SU-DHL-6 (cell line): ENCODE results near the gene ALDH3A1.
A peak's percentile ranks its signal among the peaks of the same experiment; 100 is the strongest.

Experiments
- H2AFZ ChIP-seq: fragments of 200-600 bp; sonication (generic); 2 replicates; pipeline ENCODE4 v1.6.1; 2014; ENCODE audit warnings: low read depth, mild to moderate bottlenecking, moderate library complexity, mixed read lengths, antibody characterized with exemption, low read length; ENCODE audit not compliant: severe bottlenecking
- H3F3A ChIP-seq: fragments of 200-600 bp; shearing (Covaris generic); 2 replicates; pipeline ENCODE4 v1.6.0; 2016; ENCODE audit warnings: antibody characterized with exemption, mild to moderate bottlenecking; ENCODE audit not compliant: insufficient read depth
- H3K27ac ChIP-seq: fragments of 200-600 bp; sonication (generic); 2 replicates; pipeline ENCODE4 v1.5.1; 2016; ENCODE audit warnings: low read depth, mild to moderate bottlenecking, low read length, moderate library complexity, mixed read lengths
- H3K27me3 ChIP-seq: fragments of 200-600 bp; sonication (generic), shearing (Covaris generic); 2 replicates; pipeline ENCODE4 v1.6.0; 2014; ENCODE audit warnings: mild to moderate bottlenecking, low read length
- H3K36me3 ChIP-seq: fragments of 200-600 bp; sonication (generic); 2 replicates; pipeline ENCODE4 v1.6.1; 2014; ENCODE audit warnings: mild to moderate bottlenecking, low read length, mixed read lengths
- H3K4me2 ChIP-seq: fragments of 300-600, 200-600 bp; shearing (Covaris generic), sonication (generic); 2 replicates; pipeline ENCODE4 v1.6.0; 2014; ENCODE audit warnings: low read length, low read depth, mild to moderate bottlenecking; ENCODE audit not compliant: poor library complexity, severe bottlenecking
- H3K4me3 ChIP-seq: fragments of 200-600 bp; sonication (generic); 2 replicates; pipeline ENCODE4 v1.5.1; 2014; ENCODE audit warnings: antibody characterized with exemption, low read length, mild to moderate bottlenecking, mixed read lengths; ENCODE audit not compliant: insufficient read depth, poor library complexity, severe bottlenecking
- H3K79me2 ChIP-seq: fragments of 200-600 bp; sonication (generic); 2 replicates; pipeline ENCODE4 v1.6.1; 2014; ENCODE audit warnings: mild to moderate bottlenecking, low read length, moderate library complexity; ENCODE audit not compliant: insufficient read depth
- H3K9ac ChIP-seq: fragments of 200-600 bp; sonication (generic); 2 replicates; pipeline ENCODE4 v1.7.0; 2014; ENCODE audit warnings: mild to moderate bottlenecking, low read length
- H3K9me2 ChIP-seq: fragments of 200-600 bp; sonication (generic); replicated peaks from 2 replicates; pipeline ENCODE4 v1.6.1; 2014; ENCODE audit warnings: low read length; ENCODE audit not compliant: insufficient read depth
- H3K9me3 ChIP-seq: fragments of 200-600 bp; sonication (generic); 2 replicates; pipeline ENCODE4 v1.6.1; 2014; ENCODE audit warnings: low read length, mixed read lengths; ENCODE audit not compliant: insufficient read depth
- H4K20me1 ChIP-seq: fragments of 200-600 bp; sonication (generic); 2 replicates; pipeline ENCODE4 v1.6.1; 2014; ENCODE audit warnings: low read depth, mild to moderate bottlenecking, antibody characterized with exemption, low read length, moderate library complexity, mixed read lengths
- EZH2phosphoT487 ChIP-seq: fragments of 200-600 bp; sonication (generic), shearing (Covaris generic); conservative IDR thresholded peaks from 2 replicates; pipeline ENCODE4 v1.6.1; 2018; ENCODE audit warnings: mild to moderate bottlenecking, antibody characterized with exemption, low read length, moderate library complexity, mixed read lengths
- TF ChIP-seq, protein P1 (sequence below): fragments of 200-600 bp; sonication (generic); IDR thresholded peaks from one replicate; pipeline ENCODE4 v1.5.1; 2017; ENCODE audit warnings: antibody characterized with exemption, mild to moderate bottlenecking, low read length, moderate library complexity; ENCODE audit not compliant: insufficient read depth, poor library complexity, severe bottlenecking

ALDH3A1 gene

DNA sequence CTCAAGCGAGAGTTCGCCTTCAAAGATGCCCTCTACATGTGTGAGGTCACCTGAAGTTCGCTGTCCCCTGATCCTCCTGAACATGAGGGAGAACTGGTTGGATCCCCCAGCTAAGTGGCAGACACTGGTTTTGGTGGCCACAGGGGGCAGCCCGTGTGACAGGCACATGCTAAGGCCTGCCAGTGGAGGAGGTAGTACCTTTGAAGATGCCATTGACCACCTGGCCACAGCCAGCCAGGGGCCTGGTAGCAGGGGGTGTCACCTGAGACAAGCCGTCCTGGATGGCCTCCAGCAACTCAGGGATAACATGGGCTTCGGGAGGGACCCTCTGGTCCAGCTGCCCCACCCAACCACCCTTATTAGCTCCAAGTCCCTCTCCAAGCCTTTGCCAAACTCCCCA lies 7.3 kb upstream of the ALDH3A1 start:
- TF ChIP-seq, protein P1, sequence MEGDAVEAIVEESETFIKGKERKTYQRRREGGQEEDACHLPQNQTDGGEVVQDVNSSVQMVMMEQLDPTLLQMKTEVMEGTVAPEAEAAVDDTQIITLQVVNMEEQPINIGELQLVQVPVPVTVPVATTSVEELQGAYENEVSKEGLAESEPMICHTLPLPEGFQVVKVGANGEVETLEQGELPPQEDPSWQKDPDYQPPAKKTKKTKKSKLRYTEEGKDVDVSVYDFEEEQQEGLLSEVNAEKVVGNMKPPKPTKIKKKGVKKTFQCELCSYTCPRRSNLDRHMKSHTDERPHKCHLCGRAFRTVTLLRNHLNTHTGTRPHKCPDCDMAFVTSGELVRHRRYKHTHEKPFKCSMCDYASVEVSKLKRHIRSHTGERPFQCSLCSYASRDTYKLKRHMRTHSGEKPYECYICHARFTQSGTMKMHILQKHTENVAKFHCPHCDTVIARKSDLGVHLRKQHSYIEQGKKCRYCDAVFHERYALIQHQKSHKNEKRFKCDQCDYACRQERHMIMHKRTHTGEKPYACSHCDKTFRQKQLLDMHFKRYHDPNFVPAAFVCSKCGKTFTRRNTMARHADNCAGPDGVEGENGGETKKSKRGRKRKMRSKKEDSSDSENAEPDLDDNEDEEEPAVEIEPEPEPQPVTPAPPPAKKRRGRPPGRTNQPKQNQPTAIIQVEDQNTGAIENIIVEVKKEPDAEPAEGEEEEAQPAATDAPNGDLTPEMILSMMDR = no peak
- TF ChIP-seq EZH2phosphoT487 = no peak
- Histone ChIP-seq H3K27me3 (no peaks in the 10 kb centered on the region), H3K79me2 (no peaks in the 10 kb centered on the region), H3F3A (no peaks in the 10 kb centered on the region), H3K27ac (no peak overlapping the region), H3K4me3 (no peak overlapping the region), H3K9ac (no peak overlapping the region), H2AFZ (no peak overlapping the region), H3K9me2 (no peaks in the 10 kb centered on the region), H3K4me2 (no peak overlapping the region), H3K9me3 (no peaks in the 10 kb centered on the region), H4K20me1 (no peaks in the 10 kb centered on the region), H3K36me3 (no peaks in the 10 kb centered on the region)

- H3K4me2 ChIP-seq = no peak overlapping the region
- no peaks in the 10 kb centered on the region for H3K79me2 ChIP-seq
- H3K36me3 ChIP-seq = no peaks in the 10 kb centered on the region
- H3K9me2 ChIP-seq = no peaks in the 10 kb centered on the region
- H2AFZ ChIP-seq = no peak overlapping the region
- H4K20me1 ChIP-seq = no peaks in the 10 kb centered on the region
- H3K9ac ChIP-seq = no peak overlapping the region
- H3K4me3 ChIP-seq = no peak overlapping the region
- H3K27ac ChIP-seq = no peak overlapping the region
- H3K27me3 ChIP-seq = no peaks in the 10 kb centered on the region
- no peaks in the 10 kb centered on the region for H3F3A ChIP-seq
- TF ChIP-seq, protein P1 = peak; percentile 18
- no peak for TF ChIP-seq EZH2phosphoT487
- no peaks in the 10 kb centered on the region for H3K9me3 ChIP-seq
Observed at GRCh38 chr17:19753661-19754463, 5.8 kb upstream of the ALDH3A1 start.

DNA sequence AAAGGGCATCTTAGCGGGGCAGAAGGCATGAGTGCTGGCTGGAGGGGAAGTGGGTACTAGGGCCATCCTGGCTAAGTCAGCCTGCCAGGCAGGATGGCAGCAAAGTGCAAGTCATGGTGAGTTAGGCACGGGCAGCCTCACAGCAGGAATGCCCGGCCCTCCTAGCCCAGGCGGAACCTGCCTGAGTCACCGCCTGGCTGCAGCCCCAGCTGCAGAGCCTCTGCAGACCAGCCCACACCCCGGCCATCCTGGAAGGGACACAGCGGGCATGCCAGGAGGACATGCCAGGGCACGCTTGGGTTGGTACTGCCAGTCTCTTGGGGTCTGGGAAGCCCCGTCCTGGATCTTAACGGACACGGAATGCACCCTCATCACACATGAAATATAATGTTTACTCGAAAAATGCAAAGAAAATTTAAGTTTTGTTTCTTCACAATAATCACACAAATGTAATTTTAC lies 5.0 kb upstream of the ALDH3A1 start:
- Histone ChIP-seq H3K9me2 (no peaks in the 10 kb centered on the region), H3K4me2 (no peak overlapping the region), H3K4me3 (no peak overlapping the region), H2AFZ (no peak overlapping the region), H3K9me3 (no peaks in the 10 kb centered on the region), H3K36me3 (no peaks in the 10 kb centered on the region), H4K20me1 (no peaks in the 10 kb centered on the region), H3K9ac (no peak overlapping the region), H3K79me2 (no peaks in the 10 kb centered on the region), H3F3A (no peaks in the 10 kb centered on the region), H3K27me3 (no peaks in the 10 kb centered on the region), H3K27ac (no peak overlapping the region)
- TF ChIP-seq EZH2phosphoT487 = no peak
- TF ChIP-seq, protein P1 = no peak
